ENCODE results near the gene MCRIP1.

GRCh38 chr17:81840826-81841778 lies 8.0 kb upstream of the MCRIP1 start:
- TF ChIP-seq ZFP30 (CRISPR knock-in tag; IDR thresholded peaks at IDR 0.05) (no peak), CREB5 (CRISPR knock-in tag; IDR thresholded peaks at IDR 0.05; ENCODE audit: low read depth) (no peak), PATZ1 (CRISPR knock-in tag; IDR thresholded peaks at IDR 0.05; ENCODE audit: borderline replicate concordance) (no peak), CSRNP3 (CRISPR knock-in tag; IDR thresholded peaks at IDR 0.05) (no peak), ARNTL (CRISPR knock-in tag; IDR thresholded peaks at IDR 0.05; ENCODE audit: borderline replicate concordance, low read depth) (no peak), ZC3H10 (CRISPR knock-in tag; IDR thresholded peaks at IDR 0.05) (no peak), TOX (CRISPR knock-in tag; IDR thresholded peaks at IDR 0.05; ENCODE audit: borderline replicate concordance) (no peak), ZNF70 (CRISPR knock-in tag; IDR thresholded peaks at IDR 0.05) (no peak), ZNF8 (CRISPR knock-in tag; IDR thresholded peaks at IDR 0.05) (no peak), TSHZ2 (CRISPR knock-in tag; IDR thresholded peaks at IDR 0.05) (no peak), ZFP3 (CRISPR knock-in tag; IDR thresholded peaks at IDR 0.05) (no peak), GLIS3 (CRISPR knock-in tag; IDR thresholded peaks at IDR 0.05) (no peak)
